ENCODE measurements around the gene BTBD1.
"Not testable (repeated sequence)": the region's sequence is repeated elsewhere in the genome, so short reads cannot be mapped to it uniquely, and the experiment has no call there.

Gene BTBD1

GRCh38 chr15:83082730-83083386, 15.8 kb upstream of the BTBD1 start:
- in situ Hi-C loops (cut with MboI; ENCODE audit: low sequenced_read_pairs, unreplicated experiment) = no loop called here
- DNase-seq (ENCODE audit: low spot score) = no peak
- TF ChIP-seq, protein P1, sequence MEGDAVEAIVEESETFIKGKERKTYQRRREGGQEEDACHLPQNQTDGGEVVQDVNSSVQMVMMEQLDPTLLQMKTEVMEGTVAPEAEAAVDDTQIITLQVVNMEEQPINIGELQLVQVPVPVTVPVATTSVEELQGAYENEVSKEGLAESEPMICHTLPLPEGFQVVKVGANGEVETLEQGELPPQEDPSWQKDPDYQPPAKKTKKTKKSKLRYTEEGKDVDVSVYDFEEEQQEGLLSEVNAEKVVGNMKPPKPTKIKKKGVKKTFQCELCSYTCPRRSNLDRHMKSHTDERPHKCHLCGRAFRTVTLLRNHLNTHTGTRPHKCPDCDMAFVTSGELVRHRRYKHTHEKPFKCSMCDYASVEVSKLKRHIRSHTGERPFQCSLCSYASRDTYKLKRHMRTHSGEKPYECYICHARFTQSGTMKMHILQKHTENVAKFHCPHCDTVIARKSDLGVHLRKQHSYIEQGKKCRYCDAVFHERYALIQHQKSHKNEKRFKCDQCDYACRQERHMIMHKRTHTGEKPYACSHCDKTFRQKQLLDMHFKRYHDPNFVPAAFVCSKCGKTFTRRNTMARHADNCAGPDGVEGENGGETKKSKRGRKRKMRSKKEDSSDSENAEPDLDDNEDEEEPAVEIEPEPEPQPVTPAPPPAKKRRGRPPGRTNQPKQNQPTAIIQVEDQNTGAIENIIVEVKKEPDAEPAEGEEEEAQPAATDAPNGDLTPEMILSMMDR (IDR thresholded peaks at IDR 0.05; ENCODE audit: borderline replicate concordance, control extremely low read depth, extremely low read depth, insufficient read depth, missing control alignments) = no peak

DNA sequence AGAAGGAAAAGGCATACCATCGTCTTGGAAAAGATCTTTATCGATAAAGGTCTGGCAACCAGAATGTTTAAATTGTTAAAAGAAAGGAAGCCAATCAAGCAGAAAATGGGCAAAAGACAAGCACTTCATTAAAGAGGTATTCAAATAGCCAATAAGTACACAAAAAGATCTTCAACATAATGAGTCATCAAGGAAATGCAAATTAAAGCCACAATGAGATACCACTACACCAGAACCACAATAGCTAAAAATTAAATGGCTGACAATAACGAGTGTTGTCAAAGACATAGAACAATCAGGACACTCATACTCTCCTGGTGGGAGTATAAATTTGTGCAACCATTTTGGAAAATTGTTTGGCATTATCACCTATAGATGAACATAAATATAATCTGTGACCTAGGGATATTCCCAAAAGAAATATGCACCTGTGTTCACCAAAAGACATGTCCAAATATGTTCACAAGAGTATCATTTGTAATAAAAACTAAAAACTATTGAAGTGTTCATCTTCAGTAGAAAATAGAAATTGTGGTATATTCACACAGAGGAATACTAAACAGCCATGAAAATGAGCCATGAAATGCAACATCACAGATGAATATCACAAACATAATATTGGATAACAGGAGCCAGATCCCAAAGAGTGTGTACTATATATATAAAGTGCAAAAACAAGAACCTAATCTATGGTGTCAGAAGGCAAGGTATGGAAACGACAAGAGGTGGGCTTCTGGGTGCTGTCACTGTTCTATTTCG, 14.4 kb upstream of the BTBD1 start:
- no peak for DNase-seq (ENCODE audit: low spot score)
- TF ChIP-seq, protein P1 (IDR thresholded peaks at IDR 0.05; ENCODE audit: borderline replicate concordance, control extremely low read depth, extremely low read depth, insufficient read depth, missing control alignments) = no peak
- in situ Hi-C loops (cut with MboI; ENCODE audit: low sequenced_read_pairs, unreplicated experiment) = no loop called here

DNA sequence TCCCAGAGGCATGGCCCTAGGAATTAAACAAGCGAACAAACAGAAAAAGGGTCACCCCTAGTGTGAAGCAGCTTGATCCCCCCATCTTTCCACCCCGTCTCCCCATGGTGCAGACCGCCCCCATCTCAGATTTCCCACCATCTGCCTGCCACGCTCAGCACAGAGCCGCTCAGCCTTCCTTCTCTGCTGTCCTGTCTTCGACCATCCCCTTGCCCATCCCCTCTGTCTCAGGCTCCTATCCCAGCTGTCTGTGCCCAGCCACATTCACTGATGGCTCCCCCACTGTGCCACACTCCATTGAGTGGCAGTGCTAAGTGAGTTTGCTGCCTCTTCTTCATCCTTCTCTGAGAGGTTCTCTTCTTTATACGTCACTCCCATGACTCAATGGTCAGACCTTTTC, 11.7 kb upstream of the BTBD1 start:
- in situ Hi-C loops (cut with MboI; ENCODE audit: low sequenced_read_pairs, unreplicated experiment) = no loop called here
- TF ChIP-seq, protein P1 (IDR thresholded peaks at IDR 0.05; ENCODE audit: borderline replicate concordance, control extremely low read depth, extremely low read depth, insufficient read depth, missing control alignments) = no peak
- no peak for DNase-seq (ENCODE audit: low spot score)

DNA sequence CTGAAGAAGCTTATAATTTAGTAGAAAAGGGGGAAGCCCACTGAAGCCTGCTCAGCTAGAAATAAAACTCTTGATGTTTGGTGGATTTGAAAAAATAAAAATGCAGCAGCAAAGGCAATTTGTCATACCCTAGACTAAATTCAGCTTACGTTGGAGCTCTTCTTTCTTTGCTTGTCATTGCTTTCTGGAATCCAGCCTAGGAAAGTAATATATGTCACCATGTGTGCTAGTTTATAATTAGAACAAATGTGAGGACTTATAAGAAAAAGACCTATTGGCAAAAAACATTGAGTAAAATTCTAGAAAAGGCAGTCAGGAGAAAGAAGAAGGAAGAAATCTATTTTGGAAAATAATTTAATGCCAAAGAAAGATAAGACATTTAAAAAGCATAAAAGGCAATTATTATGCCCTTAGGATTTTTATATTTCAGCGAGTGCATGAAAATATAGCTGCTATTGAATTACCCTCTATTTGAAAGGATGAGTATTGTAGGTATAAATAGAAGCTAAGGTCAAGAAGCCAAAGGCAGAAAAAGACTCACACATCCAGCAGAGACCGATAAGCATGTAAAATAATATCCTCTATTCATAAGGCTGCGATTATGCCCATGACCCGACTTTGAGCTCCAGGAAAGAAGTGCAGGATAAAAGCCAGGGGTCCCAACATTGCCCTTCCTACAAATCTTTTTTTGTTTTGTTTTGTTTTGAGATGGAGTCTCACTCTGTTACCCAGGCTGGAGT, 10.6 kb upstream of the BTBD1 start:
- in situ Hi-C loops (cut with MboI; ENCODE audit: low sequenced_read_pairs, unreplicated experiment) = no loop called here
- no peak for DNase-seq (ENCODE audit: low spot score)
- TF ChIP-seq, protein P1 (IDR thresholded peaks at IDR 0.05; ENCODE audit: borderline replicate concordance, control extremely low read depth, extremely low read depth, insufficient read depth, missing control alignments) = no peak

- DNase-seq (ENCODE audit: low spot score); in situ Hi-C loops (cut with MboI; ENCODE audit: low sequenced_read_pairs, unreplicated experiment): not testable (repeated sequence)
These were observed 2.2 kb upstream of the BTBD1 start for GRCh38 chr15:83069211-83069642.

DNA sequence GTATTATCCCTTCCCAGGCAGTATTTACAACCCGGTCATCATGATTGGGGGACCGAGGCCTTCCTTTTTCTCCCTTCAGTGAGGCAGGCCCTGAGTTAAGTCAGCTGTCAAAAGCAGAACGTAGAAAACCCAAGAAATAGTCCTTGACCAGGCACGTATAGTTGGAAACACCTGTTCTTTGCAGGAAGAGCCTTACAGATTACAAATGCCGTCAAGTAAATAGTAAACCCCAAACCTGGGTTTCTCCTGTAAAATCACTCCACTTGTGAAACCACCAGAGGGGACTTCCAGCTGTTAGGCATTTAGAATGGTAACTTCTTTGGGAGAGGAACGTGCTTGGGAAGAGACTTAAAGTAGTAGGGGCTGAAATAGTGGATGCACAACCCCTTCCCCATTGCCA, 1.0 kb upstream of the BTBD1 start:
- in situ Hi-C loops (cut with MboI; ENCODE audit: low sequenced_read_pairs, unreplicated experiment) = no loop called here
- DNase-seq (ENCODE audit: low spot score) = no peak
- TF ChIP-seq, protein P1 (IDR thresholded peaks at IDR 0.05; ENCODE audit: borderline replicate concordance, control extremely low read depth, extremely low read depth, insufficient read depth, missing control alignments) = no peak

DNA sequence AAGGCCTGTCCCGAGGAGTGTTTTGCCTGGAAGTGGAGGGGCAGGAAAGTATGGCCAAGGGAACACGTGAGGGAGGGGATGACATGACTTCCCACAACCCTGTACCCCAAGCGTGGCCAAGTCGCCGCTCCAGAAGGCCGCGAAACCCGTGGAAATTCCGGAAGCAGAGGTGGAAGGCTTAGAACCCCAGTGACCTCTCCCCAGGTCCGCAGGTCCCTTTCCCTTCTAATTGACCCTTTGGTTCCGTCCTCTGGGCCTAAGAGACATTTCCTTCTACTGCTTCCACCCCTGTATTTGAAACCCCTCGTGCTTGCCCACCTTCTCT, 548 bp upstream of the BTBD1 start:
- TF ChIP-seq, protein P1 (IDR thresholded peaks at IDR 0.05; ENCODE audit: borderline replicate concordance, control extremely low read depth, extremely low read depth, insufficient read depth, missing control alignments) = no peak
- DNase-seq (ENCODE audit: low spot score) = no peak
- in situ Hi-C loops (cut with MboI; ENCODE audit: low sequenced_read_pairs, unreplicated experiment) = no loop called here

All from GM13976 (cell line).